ENCODE data around the gene IL17A. TPM values are rescaled to one million over a fixed set of nuclear protein-coding genes. Genes with fewer than 3 reads are reported as not detected.

The IL17A gene
- polyA plus RNA-seq, 1 experiment = not detected

DNA sequence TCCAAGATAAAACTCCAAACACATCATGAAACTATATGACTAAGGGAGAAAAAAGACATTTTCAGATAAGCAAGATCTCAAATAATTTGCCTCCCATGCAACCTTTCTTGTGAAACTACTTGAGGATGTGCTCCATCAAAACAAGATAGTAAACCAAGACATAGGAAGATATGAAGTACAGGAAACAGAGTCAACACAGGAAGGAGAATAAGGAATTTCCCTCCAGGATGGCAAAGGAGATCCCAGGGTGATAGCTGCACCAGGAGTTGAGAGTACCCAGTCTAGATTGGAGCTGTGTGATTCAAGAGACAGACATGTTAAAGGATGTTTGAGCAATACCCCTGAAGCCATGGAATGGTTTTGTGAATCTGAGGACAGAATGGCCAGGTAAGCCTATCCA lies 15.3 kb downstream of the IL17A start:
- POLR2A ChIA-PET = no interaction called here
- CTCF ChIA-PET = interaction anchor here (0.8 kb wide), 1 partner anchor 11 kb away, joined by 3 read pairs; no protein-coding TSS in a partner anchor

DNA sequence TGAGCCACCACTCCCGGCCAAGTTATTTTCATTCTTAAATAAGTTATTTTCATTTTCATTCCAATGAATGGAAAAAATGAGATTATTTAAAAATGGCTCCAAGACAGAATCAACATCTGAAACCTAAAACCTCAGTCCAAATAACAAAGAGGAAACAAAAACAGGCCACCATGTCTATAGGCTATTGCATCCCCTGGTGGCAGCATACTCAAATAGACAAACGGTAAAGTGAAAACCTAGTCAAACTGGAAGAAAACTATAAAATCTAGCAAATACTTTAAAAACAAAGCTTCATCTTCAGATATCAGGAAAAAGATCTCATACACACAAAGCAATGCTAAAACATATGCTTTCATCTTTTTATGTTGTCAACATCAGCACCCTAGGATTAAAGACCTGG lies 20.9 kb downstream of the IL17A start:
- TF ChIP-seq, protein P1, sequence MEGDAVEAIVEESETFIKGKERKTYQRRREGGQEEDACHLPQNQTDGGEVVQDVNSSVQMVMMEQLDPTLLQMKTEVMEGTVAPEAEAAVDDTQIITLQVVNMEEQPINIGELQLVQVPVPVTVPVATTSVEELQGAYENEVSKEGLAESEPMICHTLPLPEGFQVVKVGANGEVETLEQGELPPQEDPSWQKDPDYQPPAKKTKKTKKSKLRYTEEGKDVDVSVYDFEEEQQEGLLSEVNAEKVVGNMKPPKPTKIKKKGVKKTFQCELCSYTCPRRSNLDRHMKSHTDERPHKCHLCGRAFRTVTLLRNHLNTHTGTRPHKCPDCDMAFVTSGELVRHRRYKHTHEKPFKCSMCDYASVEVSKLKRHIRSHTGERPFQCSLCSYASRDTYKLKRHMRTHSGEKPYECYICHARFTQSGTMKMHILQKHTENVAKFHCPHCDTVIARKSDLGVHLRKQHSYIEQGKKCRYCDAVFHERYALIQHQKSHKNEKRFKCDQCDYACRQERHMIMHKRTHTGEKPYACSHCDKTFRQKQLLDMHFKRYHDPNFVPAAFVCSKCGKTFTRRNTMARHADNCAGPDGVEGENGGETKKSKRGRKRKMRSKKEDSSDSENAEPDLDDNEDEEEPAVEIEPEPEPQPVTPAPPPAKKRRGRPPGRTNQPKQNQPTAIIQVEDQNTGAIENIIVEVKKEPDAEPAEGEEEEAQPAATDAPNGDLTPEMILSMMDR (IDR thresholded peaks at IDR 0.05; ENCODE audit: low read depth, low read length) = no peak
- H3K4me3 ChIP-seq (ENCODE audit: low read depth, low read length) = no peak overlapping the region
- H3K27me3 ChIP-seq (ENCODE audit: control insufficient read depth, insufficient read depth, low read length) = no peaks in the 10 kb centered on the region
- H3K9me3 ChIP-seq (ENCODE audit: control insufficient read depth, insufficient read depth, low read length) = no peaks in the 10 kb centered on the region
- POLR2A ChIA-PET = no interaction called here
- no peak for DNase-seq (ENCODE audit: low read depth, low spot score)
- CTCF ChIA-PET = interaction anchor here (1.1 kb wide), 1 partner anchor 56 kb away, joined by 3 read pairs; no protein-coding TSS in a partner anchor
- H3K27ac ChIP-seq (ENCODE audit: low read depth, low read length) = no peak overlapping the region

More for the DNA sequence above, 15.3 kb downstream of the IL17A start:
- H3K27ac ChIP-seq (ENCODE audit: low read depth, low read length) = no peak overlapping the region
- no peaks in the 10 kb centered on the region for H3K27me3 ChIP-seq (ENCODE audit: control insufficient read depth, insufficient read depth, low read length)
- TF ChIP-seq, protein P1 (IDR thresholded peaks at IDR 0.05; ENCODE audit: low read depth, low read length) = no peak
- H3K4me3 ChIP-seq (ENCODE audit: low read depth, low read length) = no peak overlapping the region
- H3K9me3 ChIP-seq (ENCODE audit: control insufficient read depth, insufficient read depth, low read length) = no peaks in the 10 kb centered on the region
- no peak for DNase-seq (ENCODE audit: low read depth, low spot score)

DNA sequence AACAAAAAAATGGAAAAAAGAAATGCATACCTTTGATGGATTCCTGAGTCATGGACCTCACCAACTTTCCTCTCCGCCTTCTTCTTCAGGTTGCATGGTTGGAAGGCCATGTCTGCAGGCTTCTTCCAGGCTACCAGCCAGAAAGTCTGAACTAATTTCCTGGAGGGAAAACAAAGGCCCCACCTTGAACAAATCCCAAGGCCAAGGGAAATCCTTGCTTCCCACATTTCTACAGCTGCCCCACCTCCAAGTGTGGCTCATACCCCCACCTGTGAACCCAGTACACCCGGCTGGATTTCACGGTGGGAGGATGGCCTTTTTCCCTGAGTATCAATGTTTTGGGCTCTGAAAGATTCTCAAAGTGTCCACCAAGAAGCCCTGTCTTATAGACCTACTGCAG lies 22.4 kb downstream of the IL17A start:
- TF ChIP-seq, protein P1 (IDR thresholded peaks at IDR 0.05; ENCODE audit: low read depth, low read length) = no peak
- Histone ChIP-seq H3K27me3 (ENCODE audit: control insufficient read depth, insufficient read depth, low read length) (no peaks in the 10 kb centered on the region), H3K4me3 (ENCODE audit: low read depth, low read length) (no peak overlapping the region), H3K9me3 (ENCODE audit: control insufficient read depth, insufficient read depth, low read length) (no peaks in the 10 kb centered on the region), H3K27ac (ENCODE audit: low read depth, low read length) (no peak overlapping the region)
- DNase-seq (ENCODE audit: low read depth, low spot score) = no peak
- CTCF ChIA-PET = no interaction called here
- POLR2A ChIA-PET = no interaction called here

DNA sequence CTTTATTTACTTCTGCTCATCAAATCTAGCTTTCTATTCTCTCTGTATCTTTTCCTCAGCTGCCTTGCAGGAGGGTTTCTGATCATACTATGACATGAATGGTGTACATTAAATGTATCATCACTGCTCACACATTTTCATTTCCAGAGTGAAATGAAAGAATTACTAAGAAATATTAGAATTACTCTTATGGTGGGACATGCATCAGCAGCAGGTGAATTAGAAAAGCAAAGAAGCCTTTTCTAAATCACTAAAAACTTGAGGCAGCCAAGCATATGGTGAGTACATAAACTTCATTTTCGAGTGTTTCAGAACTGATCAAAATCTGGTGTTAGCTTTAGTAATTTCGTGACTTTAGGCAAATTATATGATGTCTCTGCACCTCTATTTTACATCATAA lies 23.6 kb downstream of the IL17A start:
- ChIA-PET POLR2A (interaction anchor here (0.5 kb wide), 1 partner anchor 278 kb away, joined by 13 read pairs; no protein-coding TSS in a partner anchor), CTCF (interaction anchor here (0.7 kb wide), 1 partner anchor 53 kb away, joined by 4 read pairs; no protein-coding TSS in a partner anchor)
- Histone ChIP-seq H3K27me3 (ENCODE audit: control insufficient read depth, insufficient read depth, low read length) (no peaks in the 10 kb centered on the region), H3K27ac (ENCODE audit: low read depth, low read length) (no peak overlapping the region), H3K4me3 (ENCODE audit: low read depth, low read length) (no peak overlapping the region), H3K9me3 (ENCODE audit: control insufficient read depth, insufficient read depth, low read length) (no peaks in the 10 kb centered on the region)
- TF ChIP-seq, protein P1 (IDR thresholded peaks at IDR 0.05; ENCODE audit: low read depth, low read length) = no peak
- no peak for DNase-seq (ENCODE audit: low read depth, low spot score)

DNA sequence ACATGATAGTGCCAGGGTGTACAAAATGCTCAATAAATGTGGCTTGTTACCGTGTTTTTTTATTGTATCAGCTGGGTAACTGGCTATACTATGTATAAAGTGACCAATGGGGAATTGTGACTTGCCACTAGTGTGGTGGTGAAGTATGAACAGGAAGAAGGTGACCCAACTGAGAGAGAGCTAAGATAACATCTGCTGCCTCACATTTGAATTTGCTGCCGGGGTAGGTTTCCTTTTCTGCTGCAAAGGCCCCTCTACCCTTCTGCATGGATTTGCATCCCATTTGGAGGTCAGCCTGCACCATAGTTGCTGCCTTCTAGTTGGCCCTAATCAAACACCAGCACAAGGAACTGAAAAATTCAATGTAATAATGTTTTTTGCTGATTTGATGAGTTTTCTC lies 24.1 kb downstream of the IL17A start:
- ChIA-PET POLR2A (no interaction called here), CTCF (interaction anchor here (0.7 kb wide), 1 partner anchor 53 kb away, joined by 4 read pairs; no protein-coding TSS in a partner anchor)
- Histone ChIP-seq H3K27ac (ENCODE audit: low read depth, low read length) (no peak overlapping the region), H3K9me3 (ENCODE audit: control insufficient read depth, insufficient read depth, low read length) (no peaks in the 10 kb centered on the region), H3K4me3 (ENCODE audit: low read depth, low read length) (no peak overlapping the region), H3K27me3 (ENCODE audit: control insufficient read depth, insufficient read depth, low read length) (no peaks in the 10 kb centered on the region)
- no peak for DNase-seq (ENCODE audit: low read depth, low spot score)
- TF ChIP-seq, protein P1 (IDR thresholded peaks at IDR 0.05; ENCODE audit: low read depth, low read length) = no peak

All from AG04450 (cell line).